ENCODE results near the gene ROR1. TPM values are rescaled to one million over a fixed set of nuclear protein-coding genes. Genes with fewer than 3 reads are reported as not detected.

Gene ROR1
- total and polyA plus RNA-seq, 9 of the 15 experiments (the other 6 are each of a cell fraction or from before 2014, with no cell fraction given) = 0.02 TPM; not detected in 8

GRCh38 chr1:63759778-63760177, 14.0 kb upstream of the ROR1 start:
- Histone ChIP-seq H3K27me3 (ENCODE audit: control insufficient read depth in 2 of 2, insufficient read depth in 2 of 2, low read length in 2 of 2) (no peaks in the 10 kb centered on the region), H3K4me1 (replicated peaks in 1 of 2; ENCODE audit: control insufficient read depth in 2 of 2, insufficient read depth in 2 of 2, low read length in 2 of 2) (no peaks in the 10 kb centered on the region), H2AFZ (ENCODE audit: low read depth, low read length) (no peak overlapping the region), H3K4me3 (no peak overlapping the region), H3K9me3 (replicated peaks; ENCODE audit: control insufficient read depth, insufficient read depth, low read depth, low read length) (no peaks in the 10 kb centered on the region), H3K4me2 (ENCODE audit: insufficient read depth, low read length) (no peak overlapping the region), H3K9me1 (ENCODE audit: control insufficient read depth, insufficient read depth, low read length) (no peaks in the 10 kb centered on the region), H3K9ac (ENCODE audit: insufficient read depth in 1 of 2, low read depth in 2 of 2, low read length in 2 of 2) (no peak overlapping the region), H4K20me1 (replicated peaks; ENCODE audit: control insufficient read depth, insufficient read depth, low read length) (no peaks in the 10 kb centered on the region), H3K27ac (ENCODE audit: extremely low read depth, low read depth, low read length) (no peak overlapping the region), H3K36me3 (ENCODE audit: control insufficient read depth, insufficient read depth, low read length) (no peaks in the 10 kb centered on the region), H3K79me2 (ENCODE audit: control insufficient read depth, insufficient read depth, low read length) (no peaks in the 10 kb centered on the region)
- intact Hi-C loops (cut with micrococcal nuclease) = no loop called here
- POLR2A ChIA-PET = interaction anchor here (0.7 kb wide), 1 partner anchor 10 kb away, joined by 3 read pairs; no protein-coding TSS in a partner anchor
- no TSS peak for BruUV-seq (replicated peaks)
- CTCF ChIA-PET (ENCODE audit: low intra/inter-chr PET ratio) = no interaction called here
- FAIRE-seq = no peak
- in situ Hi-C loops (cut with MboI) = no loop called here
- no peak for ATAC-seq
- DNase-seq (ENCODE audit: extremely low read depth in 1 of 4, low spot score in 3 of 4) = no peak
- TF ChIP-seq, protein P1, sequence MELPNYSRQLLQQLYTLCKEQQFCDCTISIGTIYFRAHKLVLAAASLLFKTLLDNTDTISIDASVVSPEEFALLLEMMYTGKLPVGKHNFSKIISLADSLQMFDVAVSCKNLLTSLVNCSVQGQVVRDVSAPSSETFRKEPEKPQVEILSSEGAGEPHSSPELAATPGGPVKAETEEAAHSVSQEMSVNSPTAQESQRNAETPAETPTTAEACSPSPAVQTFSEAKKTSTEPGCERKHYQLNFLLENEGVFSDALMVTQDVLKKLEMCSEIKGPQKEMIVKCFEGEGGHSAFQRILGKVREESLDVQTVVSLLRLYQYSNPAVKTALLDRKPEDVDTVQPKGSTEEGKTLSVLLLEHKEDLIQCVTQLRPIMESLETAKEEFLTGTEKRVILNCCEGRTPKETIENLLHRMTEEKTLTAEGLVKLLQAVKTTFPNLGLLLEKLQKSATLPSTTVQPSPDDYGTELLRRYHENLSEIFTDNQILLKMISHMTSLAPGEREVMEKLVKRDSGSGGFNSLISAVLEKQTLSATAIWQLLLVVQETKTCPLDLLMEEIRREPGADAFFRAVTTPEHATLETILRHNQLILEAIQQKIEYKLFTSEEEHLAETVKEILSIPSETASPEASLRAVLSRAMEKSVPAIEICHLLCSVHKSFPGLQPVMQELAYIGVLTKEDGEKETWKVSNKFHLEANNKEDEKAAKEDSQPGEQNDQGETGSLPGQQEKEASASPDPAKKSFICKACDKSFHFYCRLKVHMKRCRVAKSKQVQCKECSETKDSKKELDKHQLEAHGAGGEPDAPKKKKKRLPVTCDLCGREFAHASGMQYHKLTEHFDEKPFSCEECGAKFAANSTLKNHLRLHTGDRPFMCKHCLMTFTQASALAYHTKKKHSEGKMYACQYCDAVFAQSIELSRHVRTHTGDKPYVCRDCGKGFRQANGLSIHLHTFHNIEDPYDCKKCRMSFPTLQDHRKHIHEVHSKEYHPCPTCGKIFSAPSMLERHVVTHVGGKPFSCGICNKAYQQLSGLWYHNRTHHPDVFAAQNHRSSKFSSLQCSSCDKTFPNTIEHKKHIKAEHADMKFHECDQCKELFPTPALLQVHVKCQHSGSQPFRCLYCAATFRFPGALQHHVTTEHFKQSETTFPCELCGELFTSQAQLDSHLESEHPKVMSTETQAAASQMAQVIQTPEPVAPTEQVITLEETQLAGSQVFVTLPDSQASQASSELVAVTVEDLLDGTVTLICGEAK (IDR thresholded peaks at IDR 0.05) = no peak
- TF ChIP-seq, protein P1 (CRISPR knock-in tag; IDR thresholded peaks at IDR 0.05) = no peak
- TF ChIP-seq PHTF2 (CRISPR knock-in tag; IDR thresholded peaks at IDR 0.05) (no peak), NELFE (IDR thresholded peaks at IDR 0.05; ENCODE audit: insufficient read depth, insufficient read length) (no peak), HNRNPH1 (optimal IDR thresholded peaks at IDR 0.05; ENCODE audit: low read depth, low read length) (no peak), NONO (IDR thresholded peaks at IDR 0.05; ENCODE audit: low read depth in 2 of 2, low read length in 1 of 2) (no peak), SIRT6 (IDR thresholded peaks at IDR 0.05; ENCODE audit: low read depth, low read length) (no peak), FOXA1 (IDR thresholded peaks at IDR 0.05; ENCODE audit: borderline replicate concordance) (no peak), PCBP1 (IDR thresholded peaks at IDR 0.05; ENCODE audit: low read depth, low read length, poor library complexity, severe bottlenecking) (no peak), SRF (CRISPR knock-in tag; IDR thresholded peaks at IDR 0.05) (no peak), SLC30A9 (CRISPR knock-in tag; IDR thresholded peaks at IDR 0.05) (no peak), BDP1 (IDR thresholded peaks at IDR 0.05; ENCODE audit: insufficient read depth, insufficient read length) (no peak), E2F4 (CRISPR knock-in tag; IDR thresholded peaks at IDR 0.05; ENCODE audit: low read depth) (no peak), NEUROD1 (IDR thresholded peaks at IDR 0.05; ENCODE audit: borderline replicate concordance, low read depth, low read length, partially characterized antibody) (no peak)
